DND-41 (cell line): Measurements from ENCODE around the gene TNFRSF9.

Experiments
- ATAC-seq: fragments of 200-7000 bp; cut with Tn5 transposase; 3 replicates; pipeline ENCODE4 v1.9.1; 2021; ENCODE audit warnings: low read depth; ENCODE audit not compliant: insufficient read depth
- DNase-seq: peaks from one replicate; pipeline ENCODE4 v3.0.0-alpha.2; 2020
- H2AFZ ChIP-seq: 2 replicates; pipeline ENCODE4 v1.6.0; 2012; ENCODE audit warnings: low read depth, low read length
- H3K27ac ChIP-seq: 2 replicates; pipeline ENCODE4 v1.5.1; 2012; ENCODE audit warnings: low read length, inconsistent platforms
- H3K27me3 ChIP-seq: fragments of 200-600 bp; sonication (generic); 2 replicates; pipeline ENCODE4 v1.6.0; 2012; ENCODE audit warnings: low read length, mild to moderate bottlenecking, inconsistent platforms; ENCODE audit not compliant: insufficient read depth, poor library complexity
- H3K36me3 ChIP-seq: 2 replicates; pipeline ENCODE4 v1.5.1; 2012; ENCODE audit warnings: low read length, inconsistent platforms; ENCODE audit not compliant: insufficient read depth
- H3K4me1 ChIP-seq: 2 replicates; pipeline ENCODE4 v1.5.1; 2012; ENCODE audit warnings: mild to moderate bottlenecking, low read length; ENCODE audit not compliant: insufficient read depth
- H3K4me2 ChIP-seq: 2 replicates; pipeline ENCODE4 v1.6.0; 2012; ENCODE audit warnings: mild to moderate bottlenecking, moderate library complexity, low read length, inconsistent platforms; ENCODE audit not compliant: insufficient read depth
- H3K4me3 ChIP-seq, 2 experiments: fragments of 200-600 bp in 1 of 2; shearing (Covaris generic) in 1 of 2; 2 replicates each; pipeline ENCODE4 v1.5.1; 2012 to 2016; ENCODE audit warnings: inconsistent platforms in 2 of 2, low read length in 2 of 2, mild to moderate bottlenecking in 2 of 2, low read depth in 1 of 2, moderate library complexity in 1 of 2
- H3K79me2 ChIP-seq: 2 replicates; pipeline ENCODE4 v1.6.0; 2012; ENCODE audit warnings: low read length, inconsistent platforms; ENCODE audit not compliant: insufficient read depth
- H3K9ac ChIP-seq: 2 replicates; pipeline ENCODE4 v1.6.0; 2012; ENCODE audit warnings: low read depth, mild to moderate bottlenecking, inconsistent platforms, low read length, moderate library complexity
- H3K9me3 ChIP-seq: 2 replicates; pipeline ENCODE4 v1.5.1; 2012; ENCODE audit warnings: low read length, moderate library complexity, mild to moderate bottlenecking, inconsistent platforms; ENCODE audit not compliant: insufficient read depth, severe bottlenecking
- H4K20me1 ChIP-seq: 2 replicates; pipeline ENCODE4 v1.6.0; 2012; ENCODE audit warnings: low read length; ENCODE audit not compliant: insufficient read depth
- EZH2 ChIP-seq: IDR thresholded peaks from 3 replicates; pipeline ENCODE4 v1.6.1; 2012; ENCODE audit warnings: borderline replicate concordance, low read depth, mild to moderate bottlenecking, moderate library complexity, low read length, inconsistent platforms; ENCODE audit not compliant: severe bottlenecking
- TF ChIP-seq, protein P1 (sequence below): IDR thresholded peaks from 2 replicates; pipeline ENCODE4 v1.5.1; 2012; ENCODE audit warnings: borderline replicate concordance, low read length, moderate library complexity, mild to moderate bottlenecking; ENCODE audit not compliant: poor library complexity, severe bottlenecking; ENCODE audit errors: extremely low read depth

TNFRSF9 gene

DNA sequence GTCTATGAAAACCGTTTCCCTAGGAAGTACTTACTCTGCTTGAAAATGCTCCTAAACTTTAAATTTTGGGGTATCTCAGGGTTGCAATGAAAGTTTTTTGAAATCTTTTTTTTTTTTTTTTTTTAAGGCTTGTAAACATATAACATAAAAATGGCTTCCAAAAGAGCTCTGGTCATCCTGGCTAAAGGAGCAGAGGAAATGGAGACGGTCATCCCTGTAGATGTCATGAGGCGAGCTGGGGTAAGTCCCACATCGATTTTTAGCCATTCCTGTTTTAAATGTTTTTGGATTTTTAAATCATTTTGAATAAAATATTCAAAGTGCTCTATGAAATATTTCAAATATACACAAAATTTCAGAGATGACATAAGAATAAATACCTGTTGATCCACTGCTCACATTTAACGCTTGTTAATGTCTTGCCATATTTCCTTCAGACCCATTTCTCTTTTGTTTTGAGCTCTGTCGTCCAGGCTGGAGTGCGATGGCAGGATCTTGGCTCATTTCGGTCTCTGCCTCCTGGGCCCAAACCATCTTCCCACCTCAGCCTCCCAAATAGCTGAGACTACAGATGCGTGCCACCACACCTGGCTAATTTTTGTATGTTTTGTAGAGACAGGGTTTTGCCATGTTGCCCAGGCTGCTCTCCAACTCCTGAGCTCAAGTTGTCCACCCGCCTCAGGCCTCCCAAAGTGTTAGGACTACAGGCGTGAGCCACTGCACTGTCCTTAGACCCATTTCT lies 22.2 kb upstream of the TNFRSF9 start:
- Histone ChIP-seq H2AFZ (no peak overlapping the region), H3K4me1 (peaks cover 55% of the 10 kb centered on the region), H3K27me3 (no peaks in the 10 kb centered on the region), H3K9ac (peak overlapping the region; percentile 93), H3K9me3 (no peaks in the 10 kb centered on the region), H3K4me2 (peak overlapping the region; percentile 62), H4K20me1 (peaks cover 7% of the 10 kb centered on the region; the same call in 1 of the 2 replicates), H3K4me3 (peak overlapping the region; percentile 93 to 96), H3K36me3 (peaks cover 53% of the 10 kb centered on the region), H3K27ac (peak overlapping the region; percentile 96; the same call in 1 of the 2 replicates), H3K79me2 (peaks cover 72% of the 10 kb centered on the region)
- DNase-seq (no peak), ATAC-seq (no peak)
- no peak for TF ChIP-seq EZH2
- TF ChIP-seq, protein P1, sequence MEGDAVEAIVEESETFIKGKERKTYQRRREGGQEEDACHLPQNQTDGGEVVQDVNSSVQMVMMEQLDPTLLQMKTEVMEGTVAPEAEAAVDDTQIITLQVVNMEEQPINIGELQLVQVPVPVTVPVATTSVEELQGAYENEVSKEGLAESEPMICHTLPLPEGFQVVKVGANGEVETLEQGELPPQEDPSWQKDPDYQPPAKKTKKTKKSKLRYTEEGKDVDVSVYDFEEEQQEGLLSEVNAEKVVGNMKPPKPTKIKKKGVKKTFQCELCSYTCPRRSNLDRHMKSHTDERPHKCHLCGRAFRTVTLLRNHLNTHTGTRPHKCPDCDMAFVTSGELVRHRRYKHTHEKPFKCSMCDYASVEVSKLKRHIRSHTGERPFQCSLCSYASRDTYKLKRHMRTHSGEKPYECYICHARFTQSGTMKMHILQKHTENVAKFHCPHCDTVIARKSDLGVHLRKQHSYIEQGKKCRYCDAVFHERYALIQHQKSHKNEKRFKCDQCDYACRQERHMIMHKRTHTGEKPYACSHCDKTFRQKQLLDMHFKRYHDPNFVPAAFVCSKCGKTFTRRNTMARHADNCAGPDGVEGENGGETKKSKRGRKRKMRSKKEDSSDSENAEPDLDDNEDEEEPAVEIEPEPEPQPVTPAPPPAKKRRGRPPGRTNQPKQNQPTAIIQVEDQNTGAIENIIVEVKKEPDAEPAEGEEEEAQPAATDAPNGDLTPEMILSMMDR, result no peak

DNA sequence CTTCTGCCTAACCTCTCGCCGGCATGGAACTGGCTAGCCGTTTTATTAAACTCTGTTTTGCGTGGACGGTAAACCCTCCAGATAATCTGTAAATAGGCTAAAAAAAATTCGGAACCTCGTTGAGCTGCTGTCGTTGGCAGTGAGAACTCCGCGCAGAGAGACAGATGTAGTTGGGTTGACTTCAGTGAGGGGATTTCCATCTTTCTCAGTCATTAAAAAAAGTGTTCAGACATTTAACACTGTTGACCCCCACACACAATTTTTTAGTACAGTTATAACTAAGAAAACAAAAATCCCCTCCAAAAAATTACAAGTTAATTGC lies 21.3 kb upstream of the TNFRSF9 start:
- H2AFZ ChIP-seq, result peak overlapping the region; percentile 89

DNA sequence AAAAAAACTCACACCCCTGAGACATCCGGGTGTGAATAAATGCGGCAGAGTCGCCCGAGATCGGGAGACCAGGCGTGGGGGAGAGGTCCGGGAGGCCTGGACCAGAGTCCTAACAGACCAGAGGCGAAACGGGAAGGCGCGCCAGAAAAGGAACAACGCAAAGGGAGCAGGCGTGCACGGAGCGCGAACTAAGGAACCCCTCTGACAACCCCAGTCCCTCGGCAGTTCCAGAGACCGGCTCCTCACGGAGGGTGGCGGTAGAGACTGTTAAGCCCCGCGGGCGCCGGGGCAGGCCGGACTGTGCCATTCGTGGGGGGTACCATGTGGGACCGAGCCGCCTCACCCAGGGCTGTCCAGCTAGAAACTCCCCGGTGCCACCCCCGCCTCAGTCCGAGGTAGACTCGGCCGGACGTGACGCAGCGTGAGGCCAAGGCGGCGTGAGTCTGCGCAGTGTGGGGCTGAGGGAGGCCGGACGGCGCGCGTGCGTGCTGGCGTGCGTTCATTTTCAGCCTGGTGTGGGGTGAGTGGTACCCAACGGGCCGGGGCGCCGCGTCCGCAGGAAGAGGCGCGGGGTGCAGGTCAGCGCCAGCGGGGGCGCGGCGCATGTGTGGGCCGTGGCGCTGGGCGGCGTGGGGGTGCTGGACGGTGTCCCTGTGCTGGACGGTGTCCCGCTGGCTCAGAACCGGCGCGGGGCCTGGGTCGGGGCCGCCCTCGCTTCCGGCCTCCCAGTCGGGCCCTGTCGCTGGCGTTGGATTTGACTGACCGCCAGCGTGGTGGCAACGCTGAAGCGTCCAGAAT lies 20.8 kb upstream of the TNFRSF9 start, which contains the start of gene PARK7:
Gene PARK7 (plus strand): TSS at position 496 of the 798 bp plus-strand sequence. CDS start 1,075 bp downstream, outside the sequence.
- Histone ChIP-seq H3K79me2 (peaks cover 58% of the 10 kb centered on the region), H4K20me1 (peaks cover 3% of the 10 kb centered on the region; the same call in 1 of the 2 replicates), H3K27me3 (no peaks in the 10 kb centered on the region), H3K27ac (peak within 1 kb of the TSS; percentile 96), H3K9ac (peak within 1 kb of the TSS; percentile 93), H3K4me1 (peaks cover 47% of the 10 kb centered on the region), H2AFZ (peak within 1 kb of the TSS; percentile 94), H3K9me3 (no peaks in the 10 kb centered on the region), H3K4me2 (peak within 1 kb of the TSS; percentile 73), H3K36me3 (peaks cover 39% of the 10 kb centered on the region), H3K4me3 (peak within 1 kb of the TSS; percentile 93 to 96)
- DNase-seq (peak; percentile 100), ATAC-seq (peak; percentile 97)
- no peak for TF ChIP-seq EZH2
- TF ChIP-seq, protein P1, result peak; percentile 68

More for the DNA sequence above, 21.3 kb upstream of the TNFRSF9 start:
- no peak for TF ChIP-seq EZH2
- TF ChIP-seq, protein P1, result no peak
- ATAC-seq, result no peak
- H3K4me2 ChIP-seq, result peak overlapping the region; percentile 62
- H3K27ac ChIP-seq, result peak overlapping the region; percentile 96
- H3K9ac ChIP-seq, result peak overlapping the region; percentile 93
- H3K4me1 ChIP-seq, result peaks cover 52% of the 10 kb centered on the region
- peak overlapping the region; percentile 93 to 96 for H3K4me3 ChIP-seq
- H3K79me2 ChIP-seq, result peaks cover 64% of the 10 kb centered on the region
- H3K9me3 ChIP-seq, result no peaks in the 10 kb centered on the region
- no peak for DNase-seq
- no peaks in the 10 kb centered on the region for H3K27me3 ChIP-seq
- peaks cover 4% of the 10 kb centered on the region; the same call in 1 of the 2 replicates for H4K20me1 ChIP-seq
- peaks cover 44% of the 10 kb centered on the region for H3K36me3 ChIP-seq
